Fibroblast of skin of right quadriceps (primary cell): ENCODE data around the gene ITPKA.
A peak's percentile ranks its signal among the peaks of the same experiment; 100 is the strongest.
"Not testable (repeated sequence)": the region's sequence is repeated elsewhere in the genome, so short reads cannot be mapped to it uniquely, and the experiment has no call there.

Source experiments
- DNase-seq: peaks from one replicate; pipeline ENCODE4 v3.0.0-alpha.2; 2013

ITPKA gene

GRCh38 chr15:41493205-41493901 lies at the start of gene ITPKA:
Gene ITPKA, plus strand, starts transcription at chr15:41493874. Its CDS starts 54 bp downstream, at chr15:41493928.
- DNase-seq = peak; percentile 71

GRCh38 chr15:41445399-41445798 lies 48.3 kb upstream of the ITPKA start:
- DNase-seq = no peak

GRCh38 chr15:41462084-41462795 lies 31.4 kb upstream of the ITPKA start:
- peak; percentile 20 for DNase-seq

GRCh38 chr15:41464889-41465580 lies 28.6 kb upstream of the ITPKA start:
- DNase-seq = no peak

GRCh38 chr15:41465822-41466421 lies 27.8 kb upstream of the ITPKA start:
- peak; percentile 54 for DNase-seq

- DNase-seq = no peak
These were observed 27.0 kb upstream of the ITPKA start for GRCh38 chr15:41466711-41467110.

DNA sequence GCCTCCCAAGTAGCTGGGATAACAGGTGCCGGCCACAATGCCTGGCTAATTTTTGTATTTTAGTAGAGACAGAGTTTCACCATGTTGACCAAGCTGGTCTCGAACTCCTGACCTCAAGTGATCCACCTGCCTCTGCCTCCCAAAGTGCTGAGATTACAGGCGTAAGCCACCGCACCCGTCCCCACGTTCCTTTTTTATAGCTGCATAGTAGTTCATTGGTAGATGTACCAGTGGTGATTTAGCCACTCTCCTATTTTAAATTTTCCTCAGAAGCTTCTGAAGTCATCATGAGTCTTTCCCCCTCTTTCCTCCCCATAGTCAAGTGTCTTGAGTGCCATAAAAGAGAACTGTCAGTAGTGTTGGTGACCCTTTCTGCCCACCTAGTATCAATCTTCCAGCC lies 24.0 kb upstream of the ITPKA start:
- DNase-seq = not testable (repeated sequence)

- no peak for DNase-seq
These were observed 20.3 kb upstream of the ITPKA start for GRCh38 chr15:41473418-41473817.

DNA sequence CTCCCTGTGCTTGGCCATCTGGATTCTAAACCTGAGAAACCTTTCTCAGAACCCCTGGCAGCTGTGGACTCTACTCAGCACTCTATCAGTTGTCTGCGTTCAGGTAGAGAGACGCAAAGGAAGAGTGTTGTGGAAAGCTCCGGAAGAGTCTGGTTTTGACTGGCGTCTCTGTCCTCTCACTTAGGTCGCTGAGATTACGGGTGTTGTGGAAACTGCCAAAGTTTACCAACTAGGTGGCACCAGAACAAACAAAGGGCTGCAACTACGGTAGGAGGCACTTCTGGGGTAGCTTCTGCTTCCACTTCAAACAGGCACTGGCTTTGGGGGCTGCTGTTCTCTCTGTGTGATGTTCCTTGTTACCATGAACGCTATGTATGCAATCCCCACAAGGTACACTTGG lies 19.2 kb upstream of the ITPKA start:
- DNase-seq = no peak

DNA sequence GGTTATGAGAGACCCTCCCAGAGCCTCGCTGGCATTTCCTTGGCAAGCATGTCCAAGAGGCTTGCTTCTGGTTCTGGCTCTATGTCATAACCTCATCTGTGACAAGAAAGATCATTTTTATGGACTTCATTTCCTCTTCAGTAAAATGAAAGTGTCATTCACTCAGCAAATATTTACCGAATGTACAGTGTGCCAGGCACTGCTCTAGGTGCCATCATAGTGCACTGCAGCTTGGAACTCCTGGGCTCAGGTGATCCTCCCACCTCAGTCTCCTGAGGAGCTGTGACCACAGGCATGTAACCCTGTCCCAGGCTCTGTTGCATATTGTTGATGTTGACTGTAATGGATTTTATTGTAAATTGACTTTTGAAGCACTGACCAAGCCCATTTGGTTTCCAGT lies 18.7 kb upstream of the ITPKA start:
- DNase-seq = no peak

GRCh38 chr15:41476416-41477048 lies 17.1 kb upstream of the ITPKA start:
- DNase-seq = no peak

DNA sequence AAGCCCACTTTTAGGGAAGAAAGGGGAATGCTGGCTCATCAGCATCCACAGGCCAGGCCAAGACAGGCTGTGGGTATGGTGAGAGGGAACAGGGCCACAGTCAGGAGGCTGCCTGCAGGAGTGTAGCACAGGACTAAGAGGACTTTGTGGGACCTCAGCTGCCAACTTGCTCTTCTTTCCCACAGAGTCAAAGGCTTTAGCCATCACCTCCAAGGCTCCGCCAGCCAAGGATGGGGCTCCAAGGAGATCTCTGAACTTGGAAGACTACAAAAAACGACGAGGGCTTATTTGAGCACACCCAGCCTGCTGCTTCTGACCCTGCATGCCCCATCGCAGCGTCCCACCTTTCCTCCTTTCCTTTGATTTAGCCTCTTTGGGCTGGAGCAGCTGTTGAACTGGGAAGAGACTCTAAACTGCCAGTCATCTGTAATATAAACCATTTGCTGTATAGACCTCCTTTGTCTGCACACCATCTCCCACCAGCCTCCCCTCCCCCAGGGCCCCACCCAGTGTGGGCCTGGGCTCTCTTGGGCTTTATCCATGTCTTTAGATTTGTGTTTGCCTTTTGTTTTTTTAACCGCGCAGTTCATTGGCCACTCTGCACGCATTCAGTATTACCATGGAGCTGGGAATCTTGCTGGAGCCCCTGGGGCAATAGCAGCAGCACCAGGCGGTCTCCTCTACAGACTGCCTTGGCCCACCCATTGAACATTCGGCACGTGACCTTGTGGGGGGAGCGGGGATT lies 13.1 kb upstream of the ITPKA start:
- DNase-seq = no peak

DNA sequence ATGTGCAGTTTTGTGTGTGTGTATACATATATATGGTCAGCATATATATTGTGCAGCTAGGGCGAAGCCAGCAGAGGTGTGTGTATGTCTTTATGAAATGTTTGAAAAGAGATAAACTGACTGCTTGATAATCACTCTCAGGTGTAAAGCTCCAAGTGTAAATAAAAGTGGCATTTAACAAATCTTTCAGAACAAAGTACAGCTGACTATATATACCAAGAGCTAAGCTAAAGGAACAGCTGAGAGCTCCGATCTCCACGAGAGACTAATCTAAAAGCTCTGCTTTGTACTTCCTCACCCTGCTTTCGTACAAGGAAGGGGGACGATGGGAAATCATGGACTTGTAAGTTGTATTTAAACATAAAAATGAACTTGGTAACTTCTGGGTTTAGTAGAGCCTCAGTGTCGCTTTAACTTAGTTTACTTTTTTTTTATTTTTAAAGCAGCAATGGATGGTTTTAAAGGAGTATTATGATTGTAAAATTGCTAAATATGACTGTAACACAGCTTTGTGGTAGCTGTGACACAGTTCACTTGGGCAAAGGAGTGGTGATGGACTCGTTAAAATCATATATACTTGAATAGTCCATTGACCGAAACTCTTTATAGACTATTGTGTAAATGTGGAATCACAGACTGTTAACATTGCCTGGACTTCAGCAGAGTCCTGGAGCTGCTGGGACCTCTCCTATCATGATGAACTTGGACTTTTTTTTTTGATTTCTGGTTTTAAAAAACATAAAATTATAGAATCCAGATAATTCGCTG lies 11.4 kb upstream of the ITPKA start:
- DNase-seq = no peak

- no peak for DNase-seq
These were observed 10.6 kb upstream of the ITPKA start for GRCh38 chr15:41483115-41483514.

GRCh38 chr15:41483519-41483918 lies 10.2 kb upstream of the ITPKA start:
- no peak for DNase-seq

- DNase-seq = no peak
These were observed 8.6 kb upstream of the ITPKA start for GRCh38 chr15:41484937-41485625.

DNA sequence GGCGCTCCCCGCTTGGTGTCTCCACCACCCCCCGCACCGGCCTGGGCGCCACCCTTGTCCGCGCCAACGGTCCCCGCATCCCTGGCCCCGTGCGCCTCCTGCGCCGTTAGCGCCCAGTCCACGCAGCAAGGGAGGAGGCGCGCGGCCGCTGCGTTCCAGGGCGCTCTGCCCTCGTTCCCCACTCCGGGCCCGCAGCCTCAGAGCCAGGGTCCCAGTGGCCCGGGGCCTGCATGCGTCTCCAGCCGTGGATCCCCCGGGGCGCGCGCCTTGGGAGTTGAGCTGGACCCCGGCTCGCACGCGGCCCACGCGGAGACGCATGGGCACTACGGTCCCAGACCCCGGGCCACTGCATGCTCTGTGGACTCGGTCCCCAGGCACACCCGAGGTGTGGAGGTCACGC lies 7.4 kb upstream of the ITPKA start:
- no peak for DNase-seq

DNA sequence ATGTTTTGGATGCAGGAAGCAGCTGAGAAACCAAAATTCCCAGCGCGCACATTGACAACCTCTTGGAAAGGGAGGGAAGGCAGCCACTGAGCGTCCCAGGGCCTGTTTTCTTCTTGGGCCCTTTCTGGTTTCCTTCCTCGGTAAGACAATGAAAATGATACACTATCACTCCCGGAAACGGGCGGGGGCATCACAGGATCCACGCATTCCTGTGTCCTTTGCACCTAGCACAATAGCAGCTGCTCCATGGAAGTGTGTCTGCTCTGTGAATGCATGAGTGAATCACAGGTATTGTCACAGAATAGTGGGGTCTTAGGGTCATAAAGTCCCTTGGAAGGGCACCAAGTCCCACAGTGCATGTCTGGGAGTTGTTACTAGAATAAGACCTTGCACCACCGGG lies 6.3 kb upstream of the ITPKA start:
- no peak for DNase-seq

DNA sequence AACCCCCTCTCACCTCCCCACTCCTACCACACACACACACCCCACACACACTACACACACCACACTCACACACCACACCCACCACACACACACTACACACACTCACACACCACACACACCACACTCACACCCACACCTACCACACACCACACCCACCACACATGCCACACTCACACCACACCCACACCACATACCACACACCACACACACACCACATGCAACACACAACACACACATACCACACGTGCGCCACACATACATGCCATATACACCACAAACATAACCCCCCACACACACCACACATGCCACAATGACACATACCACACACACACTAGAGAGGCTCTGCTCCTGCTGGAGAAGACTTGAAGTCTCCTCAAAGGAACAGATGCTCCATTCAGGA lies 5.9 kb upstream of the ITPKA start:
- peak; percentile 20 for DNase-seq

DNA sequence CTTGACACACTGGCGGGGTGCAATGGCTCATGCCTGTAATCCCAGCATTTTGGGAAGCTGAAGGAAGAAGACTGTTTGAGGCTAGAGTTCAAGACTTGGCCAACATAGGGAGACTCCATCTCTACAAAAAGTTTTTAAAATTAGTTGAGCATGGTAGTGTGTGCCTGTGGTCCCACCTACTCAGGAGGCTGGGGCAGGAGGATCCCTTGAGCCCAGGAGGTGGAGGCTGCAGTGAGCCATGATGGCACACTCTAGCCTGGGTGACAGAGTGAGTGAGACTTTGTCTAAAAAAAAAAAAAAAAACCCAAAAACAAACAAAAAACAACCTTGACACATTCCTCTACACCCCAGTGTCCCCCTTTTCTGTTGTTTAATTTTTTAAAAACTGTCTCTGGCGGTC lies 4.0 kb upstream of the ITPKA start:
- no peak for DNase-seq

- DNase-seq = peak; percentile 95
These were observed 3.3 kb upstream of the ITPKA start for GRCh38 chr15:41490355-41490754.
